H1 (cell line): Measurements from ENCODE around the gene BORA. TPM values are rescaled to one million over a fixed set of nuclear protein-coding genes. Genes with fewer than 3 reads are reported as not detected.
A peak's percentile ranks its signal among the peaks of the same experiment; 100 is the strongest.
"Not testable (repeated sequence)": the region's sequence is repeated elsewhere in the genome, so short reads cannot be mapped to it uniquely, and the experiment has no call there.

Source experiments
- CTCF ChIA-PET: fragments of 300-600 bp; sonication (Branson Sonifier 250); formaldehyde crosslinking; loops from one replicate; lab custom pipeline; 2021; ENCODE audit not compliant: partially characterized antibody; lab: Charles Lee
- POLR2A ChIA-PET: fragments of 300-600 bp; sonication (Branson Sonifier 250); formaldehyde crosslinking; loops from one replicate; lab custom pipeline; 2021; ENCODE audit warnings: inconsistent platforms; ENCODE audit not compliant: partially characterized antibody; lab: Charles Lee
- DNase-seq, 2 experiments: peaks; one replicate each; pipeline versions ENCODE4 v3.0.0 to v3.0.0-alpha.2; 2010 to 2022; ENCODE audit warnings: low spot score in 2 of 2, low read depth in 1 of 2, mixed read lengths in 1 of 2
- FAIRE-seq: peaks from 2 replicates; lab custom pipeline; 2011; peaks lifted over from hg19 to GRCh38; lab: Jason Lieb, UNC
- H2AFZ ChIP-seq: 2 replicates; pipeline ENCODE4 v1.8.1; 2012; ENCODE audit warnings: low read length, inconsistent platforms
- H2AK5ac ChIP-seq: 2 replicates; pipeline ENCODE4 v1.6.1; 2013; ENCODE audit warnings: low read depth, low read length
- H2BK120ac ChIP-seq: replicated peaks from 2 replicates; pipeline ENCODE3; 2013; ENCODE audit warnings: low read depth, low read length, inconsistent platforms
- H2BK12ac ChIP-seq: 2 replicates; pipeline ENCODE4 v1.6.1; 2013; ENCODE audit warnings: low read depth, low read length
- H2BK15ac ChIP-seq: 2 replicates; pipeline ENCODE4 v1.6.1; 2013; ENCODE audit warnings: low read length
- H2BK20ac ChIP-seq: 2 replicates; pipeline ENCODE4 v1.6.1; 2013; ENCODE audit warnings: low read length
- H2BK5ac ChIP-seq: 2 replicates; pipeline ENCODE4 v1.6.1; 2013; ENCODE audit warnings: low read depth, low read length
- H3K14ac ChIP-seq: 2 replicates; pipeline ENCODE4 v1.6.1; 2013; ENCODE audit warnings: inconsistent platforms; ENCODE audit not compliant: insufficient read length
- H3K18ac ChIP-seq: 2 replicates; pipeline ENCODE4 v1.6.1; 2013; ENCODE audit warnings: low read length; ENCODE audit errors: extremely low read depth
- H3K23ac ChIP-seq: 2 replicates; pipeline ENCODE4 v1.6.1; 2013; ENCODE audit warnings: inconsistent platforms; ENCODE audit not compliant: insufficient read length
- H3K23me2 ChIP-seq: 2 replicates; pipeline ENCODE4 v1.6.1; 2013; ENCODE audit warnings: low read depth, low read length
- H3K27ac ChIP-seq: 2 replicates; pipeline ENCODE4 v1.6.1; 2011; ENCODE audit warnings: low read depth, low read length, inconsistent platforms
- H3K27me3 ChIP-seq, 4 experiments: replicated peaks in 1 of 4; 1 replicate in 1 of 4; 2 replicates in 3 of 4; pipeline versions ENCODE4 v1.6.1 to v1.8.1; 2011 to 2013; ENCODE audit warnings: low read length in 3 of 4, mild to moderate bottlenecking in 3 of 4, inconsistent platforms in 2 of 4, mixed read lengths in 2 of 4, moderate library complexity in 1 of 4; ENCODE audit not compliant: control insufficient read depth in 3 of 4, insufficient read depth in 3 of 4; ENCODE audit errors: extremely low read depth in 1 of 4
- H3K36me3 ChIP-seq, 4 experiments: 2 replicates each; pipeline versions ENCODE4 v1.6.1 to v1.8.1; 2011 to 2013; ENCODE audit warnings: mild to moderate bottlenecking in 4 of 4, low read length in 3 of 4, moderate library complexity in 2 of 4, control low read depth in 1 of 4, inconsistent platforms in 1 of 4; ENCODE audit not compliant: insufficient read depth in 4 of 4, control insufficient read depth in 2 of 4
- H3K4ac ChIP-seq: replicated peaks from 2 replicates; pipeline ENCODE3; 2013; ENCODE audit warnings: low read length, low read depth, mixed read lengths, inconsistent platforms; ENCODE audit not compliant: insufficient read length
- H3K4me1 ChIP-seq, 4 experiments: replicated peaks in 1 of 4; 1 replicate in 1 of 4; 2 replicates in 3 of 4; pipeline versions ENCODE4 v1.6.1 to v1.8.1; 2011 to 2013; ENCODE audit warnings: low read length in 3 of 4, inconsistent platforms in 2 of 4, mixed read lengths in 1 of 4; ENCODE audit not compliant: insufficient read depth in 4 of 4, control insufficient read depth in 3 of 4
- H3K4me2 ChIP-seq, 2 experiments: 2 replicates each; pipeline versions ENCODE4 v1.6.1 to v1.8.1; 2011 to 2013; ENCODE audit warnings: low read depth in 2 of 2, low read length in 2 of 2, control low read depth in 1 of 2, inconsistent platforms in 1 of 2, mild to moderate bottlenecking in 1 of 2; ENCODE audit not compliant: insufficient read depth in 1 of 2
- H3K4me3 ChIP-seq, 4 experiments: fragments of 200-600, 300-600 bp in 1 of 4; sonication (generic), shearing (Covaris generic), sonication (Bioruptor Twin) in 1 of 4; 2 replicates each; pipeline versions ENCODE4 v1.5.1 to v1.8.1; 2011 to 2016; ENCODE audit warnings: low read length in 4 of 4, low read depth in 3 of 4, control low read depth in 2 of 4, inconsistent platforms in 2 of 4, mild to moderate bottlenecking in 2 of 4, mixed read lengths in 1 of 4, moderate library complexity in 1 of 4; ENCODE audit not compliant: insufficient read depth in 2 of 4; ENCODE audit errors: extremely low read depth in 1 of 4
- H3K56ac ChIP-seq: replicated peaks from 2 replicates; pipeline ENCODE3; 2013; ENCODE audit warnings: low read depth, mild to moderate bottlenecking, mixed read lengths, low read length, inconsistent platforms; ENCODE audit not compliant: insufficient read length
- H3K79me1 ChIP-seq: 2 replicates; pipeline ENCODE4 v1.6.1; 2013; ENCODE audit warnings: low read depth, low read length, control low read depth
- H3K79me2 ChIP-seq, 2 experiments: 2 replicates each; pipeline versions ENCODE4 v1.6.1 to v1.8.1; 2012 to 2013; ENCODE audit warnings: low read length in 2 of 2, mild to moderate bottlenecking in 2 of 2, inconsistent platforms in 1 of 2; ENCODE audit not compliant: insufficient read depth in 2 of 2, control insufficient read depth in 1 of 2
- H3K9ac ChIP-seq, 4 experiments: replicated peaks in 1 of 4; 1 replicate in 1 of 4; 2 replicates in 3 of 4; pipeline versions ENCODE4 v1.6.1 to v1.8.1; 2011 to 2013; ENCODE audit warnings: low read depth in 3 of 4, low read length in 3 of 4, control low read depth in 2 of 4, mild to moderate bottlenecking in 2 of 4, moderate library complexity in 2 of 4, inconsistent platforms in 1 of 4; ENCODE audit errors: extremely low read depth in 1 of 4
- H3K9me3 ChIP-seq, 2 experiments: 2 replicates each; pipeline versions ENCODE4 v1.6.1 to v1.8.1; 2012 to 2013; ENCODE audit warnings: mild to moderate bottlenecking in 2 of 2, moderate library complexity in 2 of 2, control low read depth in 1 of 2, inconsistent platforms in 1 of 2, low read depth in 1 of 2, low read length in 1 of 2, mixed read lengths in 1 of 2; ENCODE audit not compliant: insufficient read depth in 2 of 2
- H4K20me1 ChIP-seq, 2 experiments: replicated peaks in 1 of 2; 2 replicates each; pipeline versions ENCODE3 to v1.8.1; 2011 to 2013; ENCODE audit warnings: inconsistent platforms in 2 of 2, low read length in 2 of 2, mild to moderate bottlenecking in 1 of 2; ENCODE audit not compliant: insufficient read depth in 2 of 2, control insufficient read depth in 1 of 2
- H4K5ac ChIP-seq: 2 replicates; pipeline ENCODE4 v1.6.1; 2013; ENCODE audit warnings: low read length, low read depth, mixed read lengths, inconsistent platforms; ENCODE audit not compliant: insufficient read length
- H4K8ac ChIP-seq: 2 replicates; pipeline ENCODE4 v1.8.0; 2013; ENCODE audit warnings: mild to moderate bottlenecking, moderate library complexity, low read length, inconsistent platforms; ENCODE audit not compliant: insufficient read depth; ENCODE audit errors: extremely low read depth
- H4K91ac ChIP-seq: replicated peaks from 2 replicates; pipeline ENCODE3; 2013; ENCODE audit warnings: low read length, mixed read lengths, inconsistent platforms; ENCODE audit not compliant: insufficient read length
- WGBS, 2 experiments: shearing (Covaris generic) in 1 of 2; methylation state at CpG; one replicate each; pipeline versions ENCODE4 v1.1.6 to v1.1.7; 2013 to 2015; ENCODE audit warnings: low lambda C conversion rate in 2 of 2, mixed read lengths in 2 of 2, inconsistent platforms in 1 of 2, low coverage in 1 of 2, missing lambda C conversion rate in 1 of 2; ENCODE audit not compliant: insufficient replicate concordance in 2 of 2, insufficient coverage in 1 of 2, insufficient read length in 1 of 2; ENCODE audit errors: extremely low coverage in 1 of 2, missing lambda C conversion rate in 1 of 2; 5-methylcytosine and 5-hydroxymethylcytosine counted together
- polyA plus RNA-seq, 7 experiments: library from polyadenylated mRNA; depleted of rRNA in 3 of 7; stranded (reverse) in 5 of 7; unstranded in 2 of 7; fragments of >200 nt in 5 of 7; fragments of 200-250 nt in 2 of 7; gene quantifications; 1 replicate in 5 of 7; 2 replicates in 1 of 7; 4 replicates in 1 of 7; pipeline versions ENCODE4 v1.2.1 to v1.2.3, GENCODE V29; 2011 to 2013; ENCODE audit warnings: missing spikeins in 2 of 7, mixed read lengths in 2 of 7
- total RNA-seq: library from RNA; stranded (reverse); fragmentation: NEBNext Ultra II Directional; extraction: Animal tissue kit (Norgen Biotek cat#: 25700); gene quantifications from 2 replicates; pipeline ENCODE4 v1.2.1, GENCODE V29; 2021

BORA gene
- total and polyA plus RNA-seq, 2 of the 8 experiments (the other 6 are each of a cell fraction or from before 2014, with no cell fraction given) = 4.9 to 12.9 TPM

- H3K79me1 ChIP-seq, H2BK20ac ChIP-seq, H3K14ac ChIP-seq, H3K4me1 ChIP-seq, H3K36me3 ChIP-seq, H2BK15ac ChIP-seq, H4K5ac ChIP-seq, H4K20me1 ChIP-seq, H2BK5ac ChIP-seq, H2AK5ac ChIP-seq, H4K91ac ChIP-seq, H3K27ac ChIP-seq, H3K4ac ChIP-seq, H2AFZ ChIP-seq, H3K18ac ChIP-seq, H3K23ac ChIP-seq, CTCF ChIA-PET, FAIRE-seq, H3K9me3 ChIP-seq, H3K27me3 ChIP-seq, H3K56ac ChIP-seq, POLR2A ChIA-PET, H3K9ac ChIP-seq, H2BK12ac ChIP-seq, DNase-seq, H4K8ac ChIP-seq, H2BK120ac ChIP-seq: not testable (repeated sequence)
- peaks cover 0 to 79% of the 10 kb centered on the region in 2 experiments; a peak in 3 of 4 replicates for H3K79me2 ChIP-seq
- H3K4me2 ChIP-seq = peak overlapping the region; percentile 76 to 77
- peaks cover 10% of the 10 kb centered on the region for H3K23me2 ChIP-seq
- WGBS, 2 experiments = 94% methylated on average over 15 of the region's 15 CpGs; no CpG with 5 or more reads in 1 of the 2 experiments
- H3K4me3 ChIP-seq = peak overlapping the region in 2 of 4 experiments; percentile 84 to 97; a peak in 5 of 8 replicates
Observed at GRCh38 chr13:72726185-72726584, 1.5 kb upstream of the BORA start.
